GM23338 (cell line): ENCODE results near the gene OTULINL. TPM values are rescaled to one million over a fixed set of nuclear protein-coding genes. Genes with fewer than 3 reads are reported as not detected.

Experiments used
- ATAC-seq: fragments of 200-7000 bp; cut with Tn5 transposase; 3 replicates; pipeline ENCODE4 v1.9.1; 2020
- DNase-seq: peaks from one replicate; pipeline ENCODE4 v3.0.0-alpha.2; 2015; ENCODE audit warnings: low spot score
- H2AFZ ChIP-seq: fragments of 200-600 bp; sonication (generic); 2 replicates; pipeline ENCODE4 v1.8.0; 2016; ENCODE audit warnings: antibody characterized with exemption, mild to moderate bottlenecking, moderate library complexity
- H3F3A ChIP-seq: fragments of 200-600 bp; sonication (generic); replicated peaks from 2 replicates; pipeline ENCODE4 v1.8.0; 2017; ENCODE audit warnings: antibody characterized with exemption, mixed run types, low read depth
- H3K27ac ChIP-seq: fragments of 200-600 bp; sonication (generic); 2 replicates; pipeline ENCODE4 v1.6.1; 2016; ENCODE audit warnings: low read depth
- H3K27me3 ChIP-seq: fragments of 200-600 bp; sonication (generic); 2 replicates; pipeline ENCODE4 v1.8.0; 2016; ENCODE audit warnings: mild to moderate bottlenecking, mixed run types, moderate library complexity; ENCODE audit not compliant: insufficient read depth
- H3K36me3 ChIP-seq: fragments of 200-600 bp; sonication (generic); 2 replicates; pipeline ENCODE4 v1.8.0; 2016; ENCODE audit warnings: mild to moderate bottlenecking; ENCODE audit not compliant: insufficient read depth
- H3K4me1 ChIP-seq: fragments of 200-600 bp; sonication (generic); 2 replicates; pipeline ENCODE4 v1.8.0; 2016; ENCODE audit warnings: mild to moderate bottlenecking, moderate library complexity; ENCODE audit not compliant: insufficient read depth
- H3K4me2 ChIP-seq: fragments of 200-600 bp; sonication (generic); 2 replicates; pipeline ENCODE4 v1.7.1; 2017; ENCODE audit warnings: mixed run types
- H3K4me3 ChIP-seq: fragments of 200-600 bp; sonication (generic); 2 replicates; pipeline ENCODE4 v1.6.1; 2016; ENCODE audit warnings: mixed run types
- H3K79me2 ChIP-seq: fragments of 200-600 bp; sonication (generic); replicated peaks from 2 replicates; pipeline ENCODE4 v1.8.0; 2017; ENCODE audit warnings: mild to moderate bottlenecking; ENCODE audit not compliant: insufficient read depth
- H3K9me2 ChIP-seq: fragments of 200-600 bp; sonication (generic); 2 replicates; pipeline ENCODE4 v1.8.0; 2017; ENCODE audit not compliant: insufficient read depth
- H4K20me1 ChIP-seq: fragments of 200-600 bp; sonication (generic); replicated peaks from 2 replicates; pipeline ENCODE4 v1.8.0; 2017; ENCODE audit warnings: mild to moderate bottlenecking; ENCODE audit not compliant: insufficient read depth
- H3K27ac Mint-ChIP-seq: 2 replicates; pipeline ENCODE4 v1.8.0; 2020; ENCODE audit warnings: inconsistent platforms, mild to moderate bottlenecking, moderate library complexity, mixed read lengths
- H3K27me3 Mint-ChIP-seq: 3 replicates; pipeline ENCODE4 v1.8.0; 2022; ENCODE audit warnings: low read depth, mild to moderate bottlenecking, moderate library complexity, mixed read lengths, inconsistent platforms; ENCODE audit not compliant: insufficient read depth, poor library complexity
- H3K36me3 Mint-ChIP-seq: 3 replicates; pipeline ENCODE4 v1.8.0; 2021; ENCODE audit warnings: low read depth, mild to moderate bottlenecking, inconsistent platforms, moderate library complexity, mixed read lengths
- H3K4me1 Mint-ChIP-seq: 3 replicates; pipeline ENCODE4 v1.8.0; 2020; ENCODE audit warnings: mild to moderate bottlenecking, inconsistent platforms, mixed read lengths
- H3K4me3 Mint-ChIP-seq: 3 replicates; pipeline ENCODE4 v1.8.0; 2021; ENCODE audit warnings: moderate library complexity, mild to moderate bottlenecking, inconsistent platforms, mixed read lengths
- H3K9me3 Mint-ChIP-seq: 3 replicates; pipeline ENCODE4 v1.8.0; 2020; ENCODE audit warnings: moderate library complexity, mild to moderate bottlenecking, inconsistent platforms, mixed read lengths
- CREB1 ChIP-seq: fragments of 250-450 bp; sonication (Bioruptor Pico); IDR thresholded peaks from 2 replicates; pipeline ENCODE4 v1.5.0; 2020; ENCODE audit warnings: low read depth, mild to moderate bottlenecking, moderate library complexity
- ETS1 ChIP-seq: IDR thresholded peaks from 2 replicates; pipeline ENCODE4 v1.6.1; 2016; ENCODE audit warnings: antibody characterized with exemption
- EZH2 ChIP-seq: fragments of 200-600 bp; sonication (generic); IDR thresholded peaks from one replicate; pipeline ENCODE4 v1.8.0; 2017; ENCODE audit warnings: antibody characterized with exemption, mild to moderate bottlenecking, low read depth; ENCODE audit not compliant: unreplicated experiment
- EZH2phosphoT487 ChIP-seq: fragments of 200-600 bp; sonication (generic); IDR thresholded peaks from one replicate; pipeline ENCODE4 v1.8.1; 2018; ENCODE audit warnings: antibody characterized with exemption; ENCODE audit not compliant: unreplicated experiment
- JUNB ChIP-seq: IDR thresholded peaks from one replicate; pipeline ENCODE4 v1.6.1; 2016; ENCODE audit warnings: antibody characterized with exemption; ENCODE audit not compliant: unreplicated experiment
- NANOG ChIP-seq: IDR thresholded peaks from 2 replicates; pipeline ENCODE4 v1.6.1; 2016; ENCODE audit warnings: antibody characterized with exemption, borderline replicate concordance
- POLR2AphosphoS5 ChIP-seq: IDR thresholded peaks from 2 replicates; pipeline ENCODE4 v1.6.1; 2016; ENCODE audit warnings: antibody characterized with exemption, low read depth
- REST ChIP-seq: IDR thresholded peaks from one replicate; pipeline ENCODE4 v1.6.1; 2018; ENCODE audit warnings: antibody characterized with exemption; ENCODE audit not compliant: unreplicated experiment
- STAT1 ChIP-seq: IDR thresholded peaks from one replicate; pipeline ENCODE4 v1.6.1; 2016; ENCODE audit warnings: antibody characterized with exemption; ENCODE audit not compliant: unreplicated experiment
- ZNF114 ChIP-seq: fragments of 250-450 bp; sonication (Bioruptor Pico); IDR thresholded peaks from 2 replicates; pipeline ENCODE4 v1.5.0; 2020; ENCODE audit warnings: mild to moderate bottlenecking, moderate library complexity
- ZNF331 ChIP-seq: fragments of 250-450 bp; sonication (Bioruptor Pico); IDR thresholded peaks from 2 replicates; pipeline ENCODE4 v1.5.0; 2020; ENCODE audit warnings: low read depth, mild to moderate bottlenecking, moderate library complexity
- polyA plus RNA-seq: library from polyadenylated mRNA; unstranded; fragments of >200 nt; fragmentation: Nextera tagmentation; extraction: Ambion mirVana; gene quantifications from 2 replicates; pipeline ENCODE4 v1.2.1, GENCODE V29; 2016
- total RNA-seq: library from RNA; depleted of rRNA; stranded (reverse); fragments of >200 nt; shearing (Covaris generic); gene quantifications from 2 replicates; pipeline ENCODE4 v1.2.3, GENCODE V29; 2014

The OTULINL gene
- total and polyA plus RNA-seq, 2 experiments from 2014 or later = 6.3 to 7.6 TPM

GRCh38 chr5:14547666-14548065, 33.9 kb upstream of the OTULINL start (continued):
- TF ChIP-seq CREB1 (CRISPR knock-in tag) (no peak), STAT1 (no peak), POLR2AphosphoS5 (no peak), REST (no peak), JUNB (no peak), ZNF114 (CRISPR knock-in tag) (no peak), EZH2 (no peak), EZH2phosphoT487 (no peak)

GRCh38 chr5:14551211-14551610, 30.4 kb upstream of the OTULINL start:
- peaks cover 5% of the 10 kb centered on the region; the same call in 2 of the 3 replicates for H3K9me3 Mint-ChIP-seq
- H3K27me3 Mint-ChIP-seq = peaks cover 1% of the 10 kb centered on the region
- no peak for TF ChIP-seq ZNF114 (CRISPR knock-in tag)
- no peak for TF ChIP-seq ETS1
- TF ChIP-seq ZNF331 (CRISPR knock-in tag) = no peak
- TF ChIP-seq POLR2AphosphoS5 = no peak
- TF ChIP-seq EZH2 = no peak
- TF ChIP-seq NANOG = no peak
- no peak for TF ChIP-seq EZH2phosphoT487
- TF ChIP-seq REST = no peak
- TF ChIP-seq CREB1 (CRISPR knock-in tag) = no peak

More at GRCh38 chr5:14551211-14551610, 30.4 kb upstream of the OTULINL start:
- Histone ChIP-seq H4K20me1 (no peaks in the 10 kb centered on the region), H3K4me2 (no peak overlapping the region), H3K36me3 (no peaks in the 10 kb centered on the region), H3K4me1 (no peaks in the 10 kb centered on the region), H2AFZ (no peak overlapping the region), H3F3A (no peaks in the 10 kb centered on the region), H3K9me2 (peaks cover 3% of the 10 kb centered on the region; the same call in 1 of the 2 replicates), H3K4me3 (no peak overlapping the region), H3K27me3 (no peaks in the 10 kb centered on the region), H3K27ac (no peak overlapping the region), H3K79me2 (no peaks in the 10 kb centered on the region)
- Mint-ChIP-seq H3K36me3 (no peaks in the 10 kb centered on the region), H3K27ac (no peak overlapping the region), H3K4me1 (no peaks in the 10 kb centered on the region), H3K4me3 (no peak overlapping the region)
- no peak for DNase-seq
- no peak for ATAC-seq
